ENCODE measurements around the gene KIAA1671.

KIAA1671 gene

DNA sequence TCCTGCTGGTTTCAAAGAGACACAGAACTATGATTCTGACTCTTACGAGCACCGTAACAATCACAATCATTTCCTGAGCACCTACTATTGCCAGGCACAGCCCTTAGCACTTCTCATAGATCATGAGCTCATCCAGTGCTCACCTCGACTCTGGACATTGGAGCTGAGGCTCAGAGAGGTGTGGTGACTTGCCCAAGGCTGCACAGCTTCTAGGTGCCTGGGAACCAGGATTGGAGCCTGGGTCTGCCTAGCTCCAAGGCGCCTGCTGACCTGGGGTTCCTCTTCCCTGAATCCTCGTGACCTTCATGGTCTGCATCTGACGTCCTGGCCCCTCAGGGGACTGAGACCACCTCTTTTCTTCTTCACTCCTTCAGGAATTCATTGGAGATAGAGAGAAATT, 196.5 kb downstream of the KIAA1671 start:
- DNase-seq, result no peak

DNA sequence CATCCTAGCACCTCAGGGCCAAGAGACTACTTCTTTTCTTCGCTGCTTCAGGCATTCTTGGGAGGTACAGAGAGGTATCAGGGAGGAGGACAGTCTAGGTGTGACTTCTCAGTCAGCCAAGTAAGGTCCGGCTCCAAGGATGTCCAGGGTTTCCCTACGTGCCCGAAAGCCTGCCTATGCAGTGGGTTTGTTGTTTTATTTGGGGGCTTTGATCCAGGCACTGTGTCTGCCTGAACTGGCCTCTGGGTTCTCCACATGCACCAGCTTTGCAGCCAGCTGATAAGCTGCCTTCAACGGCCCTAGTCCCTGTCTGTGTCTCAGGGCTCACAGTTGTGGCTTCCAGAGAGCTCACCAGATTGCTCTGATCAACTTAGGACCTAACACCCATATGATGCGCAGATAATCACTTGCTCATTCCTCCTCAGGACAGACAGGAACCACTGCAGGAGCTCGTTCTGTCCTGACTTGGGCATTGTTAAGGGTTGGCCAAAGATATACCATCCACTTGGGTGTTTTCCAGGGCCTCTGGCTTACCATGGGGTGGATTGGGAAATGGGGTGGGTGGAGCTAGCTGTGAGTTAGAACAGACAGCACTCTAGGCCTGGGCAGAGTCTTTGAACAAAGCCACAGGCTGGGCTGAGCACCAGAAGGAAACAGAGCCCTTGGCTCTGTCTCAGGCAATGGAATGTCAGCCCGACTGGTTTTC, 201.6 kb downstream of the KIAA1671 start:
- DNase-seq, result no peak

DNA sequence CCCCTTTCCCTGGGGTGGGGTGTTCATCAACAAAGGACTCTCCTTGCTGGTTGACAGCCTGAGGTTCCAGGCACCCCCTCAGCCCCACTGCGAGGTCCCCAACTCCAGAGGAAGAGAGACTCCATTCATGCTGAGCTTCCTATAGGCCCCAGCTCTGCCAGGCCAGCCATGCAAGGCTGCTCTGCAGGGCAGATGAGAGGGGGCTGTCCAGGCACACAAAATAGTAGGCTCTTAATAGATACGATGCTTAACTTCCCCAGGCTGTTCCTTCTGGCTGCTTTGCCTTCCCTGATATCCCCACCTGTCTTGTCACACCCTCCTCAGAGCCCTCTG, 202.1 kb downstream of the KIAA1671 start:
- DNase-seq, result no peak

DNA sequence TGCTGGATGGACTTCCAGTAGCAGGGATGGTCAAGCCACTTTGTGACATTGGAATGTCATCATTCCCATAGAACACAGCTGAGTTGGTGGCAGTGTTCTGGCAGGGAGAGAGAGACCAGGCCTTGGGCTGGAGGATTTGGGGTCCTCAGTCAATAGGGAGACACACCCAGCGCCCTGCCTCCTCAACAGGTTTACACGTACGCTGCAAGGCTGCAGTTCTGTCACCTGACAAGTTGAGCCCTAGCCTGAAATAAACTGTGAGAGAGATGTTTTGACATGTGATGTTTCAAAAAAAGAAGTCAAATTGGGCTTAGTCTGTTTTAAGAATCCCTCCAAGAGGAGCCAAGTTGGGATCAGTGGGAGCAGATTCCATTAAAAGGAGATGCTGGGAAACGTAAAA, 204.2 kb downstream of the KIAA1671 start:
- DNase-seq, result no peak

DNA sequence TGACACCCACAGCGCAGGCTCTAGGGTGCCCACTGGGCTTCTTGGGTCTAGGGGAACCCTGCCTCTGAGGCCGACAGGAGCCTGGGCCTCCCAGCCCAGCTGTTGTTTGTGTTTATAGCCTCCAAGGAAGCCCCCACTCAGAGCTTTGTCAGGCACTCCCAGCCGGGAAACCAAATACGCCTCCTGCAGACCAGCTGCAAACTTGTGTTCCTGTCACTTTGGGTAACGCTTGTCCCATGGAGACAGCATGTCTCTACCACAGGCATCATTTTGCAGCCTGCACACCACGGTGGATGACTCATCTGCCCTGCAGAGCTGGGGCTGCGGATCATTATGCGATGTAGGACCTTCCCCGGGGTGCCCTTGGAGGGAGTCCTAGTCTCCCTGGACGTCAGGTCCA, 206.5 kb downstream of the KIAA1671 start:
- no peak for DNase-seq

DNA sequence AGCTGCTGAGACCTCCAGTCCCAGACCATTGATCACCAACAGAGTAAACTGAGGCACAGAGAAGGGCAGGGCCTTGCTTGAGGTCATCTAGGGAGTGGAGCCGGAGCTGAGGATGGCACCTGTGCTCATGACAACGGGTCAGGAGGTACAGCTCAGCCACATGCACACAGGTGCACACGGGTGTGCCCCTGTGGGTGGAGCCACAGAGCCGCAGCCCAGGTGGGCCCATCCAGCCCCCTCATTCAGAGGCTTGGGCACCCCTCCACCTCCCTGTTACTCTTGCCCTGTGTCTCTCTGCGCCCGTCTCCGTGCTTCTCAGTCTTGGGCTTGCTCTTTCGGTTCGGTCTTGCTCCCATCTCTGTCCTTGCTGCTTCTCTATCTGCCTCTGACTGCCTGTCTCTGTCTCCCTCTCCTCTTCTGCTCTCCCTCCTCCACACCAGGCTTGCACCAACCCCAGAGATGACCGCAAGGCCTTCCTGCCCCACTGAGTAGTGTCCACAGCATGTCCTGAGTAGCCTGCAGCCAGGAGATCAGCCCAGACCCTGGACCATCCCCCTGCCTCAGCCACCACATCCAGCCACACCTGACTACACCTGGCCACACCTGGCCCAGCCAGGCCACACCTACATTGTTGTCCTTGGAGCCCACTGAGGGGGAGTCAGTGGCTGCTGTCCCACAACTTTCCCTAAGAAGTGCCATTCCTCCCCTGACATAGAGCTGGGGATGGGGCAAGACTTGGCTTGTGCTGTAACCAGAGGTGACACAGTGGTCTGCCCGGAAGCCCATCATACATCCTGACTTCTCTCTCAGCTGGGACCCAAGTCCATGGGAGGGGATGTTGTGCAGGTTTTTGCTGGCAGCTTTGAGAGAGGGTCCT, 207.8 kb downstream of the KIAA1671 start:
- no peak for DNase-seq

DNA sequence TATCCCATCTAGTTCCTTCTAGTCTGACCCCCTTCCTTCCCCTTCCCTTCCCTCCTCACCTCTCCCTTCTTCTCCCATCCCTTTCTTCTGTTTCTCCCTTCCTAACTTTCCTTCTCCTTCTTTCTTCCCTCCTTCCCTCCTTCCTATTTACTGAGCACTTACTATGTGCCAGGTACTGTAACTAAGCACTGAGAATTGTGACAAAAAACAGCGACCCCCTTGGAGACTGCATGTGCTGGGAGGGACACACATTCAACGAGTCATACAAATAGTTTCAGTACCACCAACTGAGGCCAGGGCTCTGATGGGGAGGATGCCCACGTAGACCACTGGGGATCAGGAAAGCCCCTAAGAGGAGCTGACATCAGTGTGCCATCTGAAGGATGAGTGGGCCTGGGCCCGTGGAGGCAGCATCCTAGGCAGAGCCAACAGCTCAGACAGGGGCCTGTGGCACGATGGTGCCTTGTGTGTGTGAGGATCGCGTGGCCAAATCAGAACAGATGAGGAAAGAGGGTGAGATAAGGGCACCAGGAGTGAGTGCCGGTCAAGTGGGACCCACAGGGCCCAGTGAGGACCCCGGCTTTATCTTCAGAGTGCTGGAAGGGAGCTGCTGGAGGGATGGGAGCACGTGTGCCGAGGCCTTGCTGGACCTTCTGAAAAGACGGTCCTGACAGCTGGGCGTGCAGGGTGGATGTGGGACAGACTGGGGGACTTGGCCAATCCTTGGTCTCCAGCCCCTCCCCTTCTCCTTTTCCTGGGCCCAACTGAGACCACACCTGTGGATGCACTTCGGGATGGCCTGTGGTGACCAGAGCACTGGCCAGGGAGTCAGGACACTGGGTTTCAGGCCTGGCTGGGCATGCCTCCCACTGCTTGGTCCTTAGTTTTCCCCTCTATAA, 208.8 kb downstream of the KIAA1671 start:
- no peak for DNase-seq

DNA sequence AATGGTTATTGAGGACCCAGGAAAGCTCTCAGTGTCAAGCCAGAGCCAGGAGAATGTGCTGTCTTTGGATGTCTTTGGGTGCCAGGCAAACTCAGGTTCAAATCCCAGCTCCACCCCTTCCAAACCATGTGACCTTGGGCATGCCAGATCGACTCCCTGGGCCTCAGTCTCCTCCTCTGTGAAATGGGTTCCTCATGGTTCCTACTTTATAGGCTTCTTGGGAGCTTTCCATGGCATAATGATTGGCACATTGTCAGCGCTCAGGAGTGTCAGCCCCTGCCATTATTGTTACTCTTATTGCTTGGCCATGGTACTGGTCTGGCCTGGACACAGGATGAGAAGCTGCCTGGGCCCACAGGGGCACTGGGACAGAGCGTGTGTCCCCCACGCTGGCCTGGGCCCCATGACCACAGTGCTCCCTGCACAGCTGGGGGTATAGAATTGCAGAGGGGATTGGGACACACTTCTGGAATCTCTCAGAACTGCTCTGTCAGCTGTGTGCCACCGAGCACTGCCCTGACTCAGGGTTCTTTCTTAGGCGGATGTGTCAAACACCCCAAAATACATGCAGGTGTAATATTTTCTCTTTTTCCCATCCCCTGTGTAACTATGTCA, 209.5 kb downstream of the KIAA1671 start:
- no peak for DNase-seq

DNA sequence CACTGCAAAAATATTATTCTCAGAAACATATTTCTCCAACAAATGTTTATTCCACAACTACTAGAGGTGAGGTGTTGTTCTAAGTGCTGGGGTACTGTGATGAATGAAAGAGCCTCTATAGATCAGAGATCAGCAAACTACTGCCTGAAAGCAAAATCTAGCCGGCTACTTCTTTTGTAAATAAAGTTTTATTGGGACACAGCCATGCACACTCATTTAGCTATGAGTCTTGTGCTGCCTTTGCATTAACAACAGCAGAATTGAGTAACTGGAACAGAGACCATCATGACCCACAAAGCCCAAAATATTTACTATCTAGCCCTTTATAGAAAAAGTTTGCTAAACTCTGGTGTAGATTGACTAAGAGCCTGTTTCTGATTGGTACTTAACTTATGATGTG, 210.0 kb downstream of the KIAA1671 start:
- DNase-seq, result no peak

DNA sequence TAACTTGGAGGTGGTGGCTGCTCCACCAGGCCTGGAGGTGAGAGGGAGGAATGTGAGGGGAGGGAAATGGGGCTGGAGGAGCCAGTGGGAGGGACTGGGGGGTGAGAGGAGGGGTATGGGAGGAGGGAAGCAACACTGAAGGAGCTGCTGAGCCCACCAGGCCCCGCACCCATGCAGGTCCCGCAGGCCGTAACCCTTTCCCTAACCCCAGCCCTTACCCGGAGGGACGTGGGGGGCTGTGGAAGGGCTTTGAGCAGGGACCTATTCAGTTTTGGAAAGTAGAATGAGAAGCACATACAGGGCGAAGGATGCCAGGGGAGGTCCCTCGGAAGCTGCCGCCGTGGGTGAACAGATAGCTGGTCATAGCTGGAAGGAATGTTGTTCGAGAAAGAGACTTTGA, 213.3 kb downstream of the KIAA1671 start:
- DNase-seq, result no peak

DNA sequence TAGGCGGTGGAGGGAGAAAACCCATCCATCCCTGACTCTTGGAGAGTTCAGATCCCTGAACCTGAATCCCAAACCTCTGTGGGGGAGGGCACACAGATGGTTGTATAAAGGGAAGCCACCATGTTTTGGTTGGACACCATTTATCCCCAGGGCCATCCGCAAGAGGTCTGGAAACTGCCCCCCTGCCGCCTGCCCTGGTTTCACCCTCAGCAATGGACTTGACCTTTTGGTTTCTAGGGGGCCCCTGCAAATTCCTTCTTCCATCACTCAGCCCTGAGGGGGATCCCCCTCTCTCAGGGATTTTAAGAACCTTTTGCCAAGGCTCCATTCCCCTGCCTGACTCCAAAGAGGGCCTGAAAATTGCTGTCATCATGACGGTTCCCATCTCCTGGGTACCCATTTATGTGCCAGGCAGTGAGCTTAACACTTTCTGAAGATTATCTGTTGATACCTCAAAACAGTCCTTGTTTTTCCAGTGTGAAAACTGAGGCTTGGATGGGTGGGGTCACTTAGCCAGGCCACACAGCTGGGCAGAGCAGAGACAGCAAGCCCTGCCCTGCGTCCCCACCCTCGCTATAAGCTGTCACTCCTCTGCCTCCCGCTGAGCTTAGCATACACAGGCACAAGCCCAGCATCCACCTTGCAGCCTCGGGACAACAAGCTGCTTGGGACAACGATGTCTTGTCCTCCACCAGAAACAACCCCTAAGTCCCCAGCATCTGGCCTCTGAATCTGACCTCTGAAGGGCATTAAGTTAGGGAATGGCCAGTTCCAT, 213.9 kb downstream of the KIAA1671 start:
- DNase-seq, result no peak

DNA sequence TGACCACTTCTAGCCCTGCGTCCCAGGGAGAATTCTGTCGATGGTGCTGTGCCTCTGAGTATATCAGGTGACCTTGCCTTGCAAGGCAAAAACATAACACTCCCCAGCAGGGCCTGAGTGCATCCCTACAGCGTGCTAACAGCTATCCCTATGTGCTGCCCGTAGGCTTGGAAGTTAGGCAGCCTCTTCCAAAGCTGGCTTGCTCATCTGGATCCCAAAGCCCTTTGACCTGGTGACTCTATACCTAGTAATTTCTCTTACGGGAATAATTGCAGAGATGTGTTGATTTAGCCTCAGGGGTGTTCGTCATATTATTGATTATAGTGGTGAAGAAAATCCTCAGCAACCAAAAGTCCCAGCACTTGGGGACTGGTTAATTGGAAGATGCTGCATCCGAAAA, 214.6 kb downstream of the KIAA1671 start:
- no peak for DNase-seq

DNA sequence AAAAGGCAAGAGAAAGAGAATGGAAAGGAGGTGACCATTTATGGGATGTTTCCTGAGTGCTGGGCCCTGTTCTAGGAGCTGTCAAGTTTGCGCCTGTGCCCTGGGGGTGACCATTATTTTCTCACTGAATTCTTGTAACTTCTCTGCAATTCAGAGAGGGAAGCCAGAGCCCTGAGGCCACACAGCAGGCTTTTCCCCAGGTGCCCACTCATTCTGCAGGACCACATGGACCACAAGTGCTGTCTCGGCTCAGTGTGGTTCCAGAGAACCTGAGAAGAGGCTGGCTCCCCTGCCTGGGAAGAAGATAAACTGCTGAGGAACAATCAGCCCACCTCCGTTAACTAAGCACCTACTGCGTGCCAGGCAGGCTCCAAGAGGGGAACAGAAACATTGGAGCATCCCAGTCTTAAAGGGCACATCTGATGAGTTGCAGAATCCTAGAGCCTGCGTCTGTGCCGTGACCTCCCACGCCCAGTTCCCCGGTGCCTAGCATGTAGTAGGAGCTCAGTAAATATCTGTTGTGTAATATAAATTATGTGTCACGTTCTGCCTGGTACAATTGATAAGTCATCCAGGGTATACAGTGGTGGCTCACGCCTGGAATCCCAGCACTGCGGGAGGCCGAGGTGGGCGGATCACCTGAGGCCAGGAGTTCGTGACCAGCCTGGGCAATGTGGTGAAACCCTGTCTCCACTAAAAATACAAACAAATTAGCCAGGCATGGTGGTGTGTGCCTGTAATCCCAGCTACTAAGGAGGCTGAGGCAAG, 215.5 kb downstream of the KIAA1671 start:
- DNase-seq, result no peak

DNA sequence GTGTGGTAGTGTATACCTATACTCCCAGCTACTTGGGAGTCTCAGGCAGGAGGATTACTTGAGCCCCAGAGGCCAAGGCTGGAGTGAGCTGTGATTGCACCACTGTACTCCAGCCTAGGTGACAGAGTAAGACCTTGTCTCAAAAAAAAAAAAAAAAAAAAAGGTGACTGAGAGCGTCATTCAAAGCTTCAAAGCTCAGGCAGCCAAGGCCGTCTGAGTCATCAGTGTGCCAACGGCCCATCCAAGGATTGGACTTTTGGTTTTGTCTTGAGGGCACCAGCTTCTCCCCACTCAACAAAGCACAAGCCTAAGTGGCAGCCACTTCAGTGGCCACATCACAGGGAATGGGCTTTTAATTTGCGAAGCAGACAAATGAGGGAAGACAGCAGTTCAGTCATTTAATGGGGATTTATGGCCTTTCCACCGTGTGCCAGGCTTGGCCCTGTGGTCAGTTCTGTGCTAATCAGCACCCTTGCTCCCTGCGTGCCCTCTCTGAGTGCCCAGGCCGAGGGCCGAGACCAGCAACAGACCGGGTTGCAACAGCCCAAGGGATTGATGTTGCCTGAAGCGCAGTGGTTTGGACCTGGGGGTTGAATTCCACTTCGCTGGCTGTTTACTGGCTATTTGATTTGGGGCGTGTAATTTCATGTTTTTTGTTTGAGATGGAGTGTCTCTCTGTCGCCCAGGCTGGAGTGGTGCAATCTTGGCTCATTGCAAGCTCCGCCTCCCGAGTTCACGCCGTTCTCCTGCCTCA, 216.9 kb downstream of the KIAA1671 start:
- no peak for DNase-seq

DNA sequence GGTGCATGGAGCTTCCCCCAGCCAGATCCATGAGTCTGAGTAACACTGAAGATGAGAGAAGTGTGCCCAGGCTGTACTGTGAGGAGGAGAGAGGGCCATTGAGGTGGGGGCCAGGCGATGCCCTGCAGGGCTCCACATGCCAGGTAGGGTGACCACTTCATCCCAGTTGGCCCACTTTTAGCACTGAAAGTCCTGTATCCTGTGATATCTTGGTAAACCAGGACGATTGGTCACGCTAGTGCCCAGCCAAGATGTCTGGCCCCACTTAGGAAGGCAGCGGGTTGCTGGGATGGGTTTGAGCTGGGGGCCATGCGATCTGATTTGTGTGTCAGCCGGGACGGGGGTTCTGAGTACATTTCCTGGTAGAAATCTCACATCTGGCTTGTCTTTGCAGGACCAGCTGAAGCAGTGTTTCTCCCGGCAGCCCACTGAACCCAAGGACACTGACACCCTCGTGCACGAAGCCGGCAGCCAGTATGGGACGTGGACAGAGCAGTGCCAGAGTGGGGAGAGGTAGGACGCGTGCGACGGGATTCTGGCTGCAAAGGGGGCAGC, 218.0 kb downstream of the KIAA1671 start:
- DNase-seq, result no peak

DNA sequence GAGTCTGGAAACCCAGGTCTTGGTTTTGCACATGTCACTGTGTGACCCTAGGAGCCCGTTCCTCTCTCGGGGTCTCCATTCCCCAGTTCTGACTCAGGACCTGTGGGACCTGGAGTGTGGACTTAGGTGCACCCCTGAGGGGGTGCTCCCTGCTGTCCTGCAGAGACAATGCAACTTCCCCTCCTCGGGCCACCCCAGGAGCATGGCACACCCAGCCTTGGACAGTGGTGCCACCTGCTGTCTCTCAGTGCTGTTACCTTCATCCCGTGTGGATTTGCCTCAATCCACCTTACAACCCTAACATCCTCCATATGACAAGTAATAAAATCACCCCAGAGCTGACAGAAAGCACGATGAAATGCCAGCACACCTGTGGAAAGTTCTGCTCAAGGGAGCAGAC, 219.6 kb downstream of the KIAA1671 start:
- DNase-seq, result peak in 1 of 2 experiments; percentile 9

DNA sequence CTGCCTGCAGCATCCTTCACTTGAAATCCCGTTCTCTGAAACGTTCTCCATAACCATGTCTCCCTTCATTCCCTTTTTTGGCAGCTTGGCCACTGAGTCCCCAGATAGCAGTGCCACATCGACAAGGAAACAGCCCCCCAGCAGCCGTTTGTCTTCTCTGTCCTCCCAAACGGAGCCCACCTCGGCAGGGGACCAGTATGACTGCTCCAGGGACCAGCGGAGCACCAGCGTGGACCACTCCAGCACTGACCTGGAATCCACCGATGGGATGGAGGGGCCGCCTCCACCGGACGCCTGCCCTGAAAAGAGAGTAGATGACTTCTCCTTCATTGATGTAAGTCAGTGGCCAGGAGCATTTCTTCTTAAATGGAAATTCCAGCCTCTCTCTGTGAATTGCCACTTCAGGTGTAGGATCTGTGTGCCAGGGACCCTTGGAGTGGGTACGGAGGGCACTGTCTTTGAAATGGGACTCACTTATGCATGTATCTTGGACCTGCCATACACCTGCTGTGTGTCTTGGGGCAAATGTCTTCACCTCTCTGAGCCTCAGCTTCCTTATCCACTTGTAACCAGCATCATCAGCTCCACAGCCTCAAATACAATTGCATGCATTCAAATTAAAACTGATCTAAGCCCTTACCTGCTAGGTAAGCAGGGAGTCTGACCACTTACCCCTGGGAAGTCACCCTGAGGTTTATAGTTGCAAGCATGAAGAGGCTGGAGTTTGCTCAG, 221.8 kb downstream of the KIAA1671 start:
- no peak for DNase-seq

DNA sequence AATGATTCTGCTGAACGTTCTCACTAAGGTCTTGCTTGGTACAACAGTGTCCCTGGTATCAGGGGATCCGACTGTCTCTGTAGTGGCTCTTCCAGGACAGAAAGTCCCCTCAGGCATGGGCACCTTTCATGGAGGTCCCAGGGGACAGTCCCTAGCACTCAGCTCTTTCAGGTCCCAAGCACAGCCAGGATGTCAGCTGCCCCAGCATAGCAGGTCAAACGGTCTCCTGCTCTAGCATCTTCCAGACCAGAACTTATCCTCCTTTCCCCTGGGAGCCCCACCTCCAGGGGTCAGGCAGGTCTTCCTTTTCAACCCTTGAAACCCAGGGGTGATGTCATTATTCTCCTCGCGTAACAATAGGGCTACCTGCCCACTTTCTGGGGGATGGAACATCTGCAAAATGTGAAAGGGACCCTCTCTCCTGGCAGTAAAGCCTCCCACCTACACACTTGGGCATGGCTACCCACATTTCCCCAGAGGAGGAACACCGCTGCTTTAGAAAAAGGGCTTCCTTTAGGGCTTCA, 222.4 kb downstream of the KIAA1671 start:
- no peak for DNase-seq

DNA sequence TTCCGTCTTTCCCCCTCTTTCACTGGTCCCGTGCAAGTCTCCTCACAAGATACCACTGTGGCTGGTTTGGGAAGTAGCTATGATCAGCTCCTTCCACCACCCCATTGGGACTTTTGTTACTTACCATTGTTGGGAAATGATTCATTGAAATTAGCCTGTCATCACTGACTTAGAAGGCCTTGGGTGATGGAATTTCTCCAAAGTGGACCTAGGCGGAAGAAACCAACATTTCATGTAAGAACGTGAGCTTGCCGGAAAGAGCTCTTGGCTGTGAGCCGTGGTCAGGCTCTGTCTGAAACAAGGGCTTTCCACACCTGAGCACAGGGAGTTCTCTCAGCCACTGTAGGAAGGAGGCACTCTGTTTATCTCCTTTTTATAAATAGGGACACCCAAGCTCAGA, 223.7 kb downstream of the KIAA1671 start:
- no peak for DNase-seq

Measured in activated CD4-positive, alpha-beta T cell treated with anti-CD3 and anti-CD28 coated beads, Interleukin-2, amount 50 U/mL, for 4 hours (primary cell).